Neural progenitor cell (in vitro differentiated cells): ENCODE results near the gene DENND4A. TPM values are rescaled to one million over a fixed set of nuclear protein-coding genes. Genes with fewer than 3 reads are reported as not detected.

Source experiments
- DNase-seq: peaks from one replicate; pipeline ENCODE4 v3.0.0-alpha.2; 2016; ENCODE audit warnings: low spot score
- H2AFZ ChIP-seq: fragments of 200-600 bp; sonication (generic); replicated peaks from 2 replicates; pipeline ENCODE4 v1.6.1; 2016; ENCODE audit warnings: antibody characterized with exemption
- H3F3A ChIP-seq: fragments of 200-600 bp; sonication (generic); 2 replicates; pipeline ENCODE4 v1.6.1; 2016; ENCODE audit warnings: antibody characterized with exemption, low read depth
- H3K27ac ChIP-seq: fragments of 200-600 bp; sonication (generic); 2 replicates; pipeline ENCODE4 v1.5.1; 2016; ENCODE audit warnings: mild to moderate bottlenecking
- H3K27me3 ChIP-seq: fragments of 200-600 bp; sonication (generic); 2 replicates; pipeline ENCODE4 v1.6.1; 2016; ENCODE audit warnings: mild to moderate bottlenecking, moderate library complexity
- H3K36me3 ChIP-seq: fragments of 200-600 bp; sonication (generic); 2 replicates; pipeline ENCODE4 v1.5.1; 2016
- H3K4me1 ChIP-seq: fragments of 200-600 bp; sonication (generic); 2 replicates; pipeline ENCODE4 v1.6.1; 2016; ENCODE audit warnings: mixed run types
- H3K4me2 ChIP-seq: fragments of 200-600 bp; sonication (generic); 2 replicates; pipeline ENCODE4 v1.6.1; 2016
- H3K4me3 ChIP-seq: fragments of 200-600 bp; sonication (generic); 2 replicates; pipeline ENCODE4 v1.5.1; 2016
- H3K79me2 ChIP-seq: fragments of 200-600 bp; sonication (generic); 2 replicates; pipeline ENCODE4 v1.6.1; 2016; ENCODE audit warnings: low read depth
- H3K9ac ChIP-seq: fragments of 200-600 bp; sonication (generic); 2 replicates; pipeline ENCODE4 v1.6.1; 2016
- H3K9me3 ChIP-seq: fragments of 200-600 bp; sonication (generic); 2 replicates; pipeline ENCODE4 v1.5.1; 2016; ENCODE audit warnings: low read depth
- H4K20me1 ChIP-seq: fragments of 200-600 bp; sonication (generic); 2 replicates; pipeline ENCODE4 v1.6.1; 2016; ENCODE audit warnings: low read depth
- H3K27ac Mint-ChIP-seq: 3 replicates; pipeline ENCODE4 v1.8.0; 2021; ENCODE audit warnings: mixed read lengths
- H3K27me3 Mint-ChIP-seq: 2 replicates; pipeline ENCODE4 v1.8.0; 2022; ENCODE audit warnings: low read depth, mild to moderate bottlenecking, inconsistent platforms, moderate library complexity, mixed read lengths; ENCODE audit not compliant: insufficient read depth
- H3K36me3 Mint-ChIP-seq: 3 replicates; pipeline ENCODE4 v1.8.0; 2021; ENCODE audit warnings: mixed read lengths
- H3K4me1 Mint-ChIP-seq: 3 replicates; pipeline ENCODE4 v1.8.0; 2021; ENCODE audit warnings: mixed read lengths
- H3K4me3 Mint-ChIP-seq: 3 replicates; pipeline ENCODE4 v1.8.0; 2021; ENCODE audit warnings: mild to moderate bottlenecking, moderate library complexity, mixed read lengths
- H3K9me3 Mint-ChIP-seq: 3 replicates; pipeline ENCODE4 v1.8.0; 2020; ENCODE audit warnings: mixed read lengths
- CTCF ChIP-seq: fragments of 200-600 bp; sonication (generic); IDR thresholded peaks from 2 replicates; pipeline ENCODE4 v1.5.1; 2017; ENCODE audit warnings: antibody characterized with exemption, mild to moderate bottlenecking
- EZH2 ChIP-seq: fragments of 200-600 bp; sonication (generic); IDR thresholded peaks from 2 replicates; pipeline ENCODE4 v1.6.1; 2017; ENCODE audit warnings: antibody characterized with exemption, mild to moderate bottlenecking, moderate library complexity
- EZH2phosphoT487 ChIP-seq: fragments of 200-600 bp; sonication (generic); IDR thresholded peaks from 2 replicates; pipeline ENCODE4 v1.6.1; 2017; ENCODE audit warnings: antibody characterized with exemption
- total RNA-seq: library from RNA; depleted of rRNA; stranded (reverse); fragments of >200 nt; gene quantifications from 2 replicates; pipeline ENCODE4 v1.2.3, GENCODE V29; 2015; ENCODE audit warnings: low replicate concordance

DENND4A gene
- total RNA-seq, 1 donor from 2014 or later = 4.8 TPM

GRCh38 chr15:65793818-65794104 is 1.7 kb upstream of the DENND4A start:
- no peak overlapping the region for H3K4me2 ChIP-seq
- H3K9ac ChIP-seq = no peak overlapping the region
- H3K4me1 ChIP-seq = peaks cover 7% of the 10 kb centered on the region
- peak overlapping the region; percentile 53 for H3K4me3 Mint-ChIP-seq
- no peaks in the 10 kb centered on the region for H3K36me3 Mint-ChIP-seq
- H4K20me1 ChIP-seq = no peaks in the 10 kb centered on the region
- H3K79me2 ChIP-seq = no peaks in the 10 kb centered on the region
- TF ChIP-seq EZH2phosphoT487 (no peak), CTCF (no peak), EZH2 (no peak)
- H2AFZ ChIP-seq = no peak overlapping the region
- H3K36me3 ChIP-seq = no peaks in the 10 kb centered on the region
- H3K27ac ChIP-seq = no peak overlapping the region
- H3K27me3 ChIP-seq = peaks cover 10% of the 10 kb centered on the region
- H3K9me3 ChIP-seq = no peaks in the 10 kb centered on the region
- peaks cover 28% of the 10 kb centered on the region for H3K4me1 Mint-ChIP-seq
- H3K4me3 ChIP-seq = no peak overlapping the region
- H3K27ac Mint-ChIP-seq = no peak overlapping the region
- peaks cover 19% of the 10 kb centered on the region for H3F3A ChIP-seq
- no peaks in the 10 kb centered on the region for H3K9me3 Mint-ChIP-seq
- no peaks in the 10 kb centered on the region for H3K27me3 Mint-ChIP-seq
- DNase-seq = no peak

DNA sequence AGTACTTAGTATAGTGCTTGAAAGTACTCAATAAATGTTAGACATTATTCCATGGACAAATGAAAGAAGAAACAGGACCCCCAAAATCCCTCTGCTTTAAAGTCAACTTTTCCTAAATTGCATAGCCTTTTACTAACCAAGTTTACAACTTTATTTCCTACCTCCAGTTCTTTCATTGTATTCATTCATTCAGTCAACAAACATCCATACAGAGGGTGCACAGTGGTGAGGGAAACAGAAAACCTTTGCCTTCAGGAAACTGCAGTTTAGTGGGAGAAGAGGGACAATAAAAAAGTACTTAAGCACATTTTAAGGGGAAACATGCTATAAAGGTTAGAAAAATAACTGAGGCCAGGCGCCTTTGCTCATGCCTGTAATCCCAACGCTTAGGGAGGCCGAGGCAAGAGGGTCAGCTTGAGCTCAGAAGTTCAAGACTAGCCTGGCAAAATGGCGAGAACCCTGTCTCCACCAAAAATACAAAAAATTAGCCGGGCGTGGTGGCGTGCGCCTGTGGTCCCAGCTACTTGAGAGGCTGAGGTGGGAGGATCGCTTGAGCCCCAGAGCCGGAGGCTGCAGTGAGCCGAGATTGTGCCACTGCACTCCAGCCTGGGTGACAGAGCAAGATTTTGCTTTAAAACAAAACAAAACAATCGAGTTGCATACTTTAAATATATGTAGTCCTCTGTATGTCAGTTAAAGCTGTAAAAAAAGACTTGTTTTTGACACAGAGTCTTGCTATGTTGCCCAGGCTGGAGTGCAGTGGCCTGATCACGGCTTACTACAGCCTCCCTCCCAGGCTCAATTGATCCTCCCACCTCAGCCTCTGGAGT is 1.1 kb upstream of the DENND4A start:
- peak overlapping the region; percentile 84 for H3K4me2 ChIP-seq
- peaks cover 10% of the 10 kb centered on the region for H3K27me3 ChIP-seq
- H3K27ac Mint-ChIP-seq = no peak overlapping the region
- no peak for TF ChIP-seq EZH2phosphoT487
- H4K20me1 ChIP-seq = no peaks in the 10 kb centered on the region
- no peaks in the 10 kb centered on the region for H3K79me2 ChIP-seq
- peaks cover 19% of the 10 kb centered on the region for H3F3A ChIP-seq
- no peaks in the 10 kb centered on the region for H3K27me3 Mint-ChIP-seq
- no peak overlapping the region for H3K27ac ChIP-seq
- no peak overlapping the region for H3K9ac ChIP-seq
- peak overlapping the region; percentile 95 for H2AFZ ChIP-seq
- no peaks in the 10 kb centered on the region for H3K36me3 ChIP-seq
- DNase-seq = no peak
- no peaks in the 10 kb centered on the region for H3K9me3 Mint-ChIP-seq
- no peaks in the 10 kb centered on the region for H3K36me3 Mint-ChIP-seq
- peak overlapping the region; percentile 68 for H3K4me3 ChIP-seq
- H3K9me3 ChIP-seq = no peaks in the 10 kb centered on the region
- peaks cover 7% of the 10 kb centered on the region for H3K4me1 ChIP-seq
- peaks cover 28% of the 10 kb centered on the region for H3K4me1 Mint-ChIP-seq
- H3K4me3 Mint-ChIP-seq = peak overlapping the region; percentile 95

DNA sequence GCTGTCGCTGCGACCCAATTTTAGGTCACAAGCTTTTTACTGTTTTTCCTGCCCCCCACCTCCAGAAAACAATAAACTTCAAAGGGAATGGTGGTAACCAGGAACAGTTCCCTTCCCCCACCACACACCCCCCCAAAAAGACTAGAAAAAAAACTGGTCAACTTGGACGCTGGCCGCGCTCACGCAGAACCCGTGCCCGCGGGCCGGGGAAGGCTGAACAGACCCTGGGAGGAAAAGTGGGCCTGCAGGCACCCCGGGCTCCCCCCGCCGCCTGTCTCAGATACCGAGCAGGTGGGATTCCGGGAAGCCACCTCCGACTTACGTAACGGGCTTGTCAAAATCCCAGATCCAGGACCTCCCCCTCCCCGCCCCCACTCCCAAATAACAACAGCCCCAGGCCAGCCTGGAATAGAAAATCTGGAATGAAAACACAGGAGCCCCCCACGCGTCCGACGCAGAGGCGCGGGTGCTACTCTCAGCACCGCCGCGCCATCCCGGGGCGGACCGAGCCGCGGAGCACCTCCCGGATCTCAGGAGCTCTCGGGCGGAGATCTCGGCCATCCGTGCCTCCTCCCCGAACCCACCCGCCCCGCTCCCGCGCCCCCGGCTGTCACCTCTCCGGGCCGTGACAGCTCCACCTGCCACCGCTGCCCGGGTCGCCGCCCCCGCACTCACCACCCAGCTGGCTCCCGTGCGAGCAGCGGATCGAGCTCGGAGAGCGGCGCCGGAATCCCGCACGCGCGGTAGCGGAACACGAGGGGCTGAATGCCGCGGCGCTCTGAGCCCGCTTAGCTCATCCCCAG is 557 bp downstream of the DENND4A start:
- peak overlapping the region; percentile 91 for H2AFZ ChIP-seq
- H3K36me3 ChIP-seq = no peaks in the 10 kb centered on the region
- H3K9me3 ChIP-seq = no peaks in the 10 kb centered on the region
- H3K27ac ChIP-seq = peak overlapping the region; percentile 60
- H3K4me3 Mint-ChIP-seq = peak overlapping the region; percentile 95
- H3K4me1 Mint-ChIP-seq = peaks cover 21% of the 10 kb centered on the region
- no peaks in the 10 kb centered on the region for H3K27me3 Mint-ChIP-seq
- no peaks in the 10 kb centered on the region for H3K79me2 ChIP-seq
- H3K4me3 ChIP-seq = peak overlapping the region; percentile 68
- peak overlapping the region; percentile 5 for H3K9ac ChIP-seq
- peaks cover 7% of the 10 kb centered on the region for H3K4me1 ChIP-seq
- peaks cover 19% of the 10 kb centered on the region for H3F3A ChIP-seq
- H3K27me3 ChIP-seq = peaks cover 10% of the 10 kb centered on the region
- H3K36me3 Mint-ChIP-seq = no peaks in the 10 kb centered on the region
- no peaks in the 10 kb centered on the region for H3K9me3 Mint-ChIP-seq
- no peak overlapping the region for H3K27ac Mint-ChIP-seq
- H3K4me2 ChIP-seq = peak overlapping the region; percentile 80
- TF ChIP-seq CTCF = no peak
- no peak for TF ChIP-seq EZH2phosphoT487
- TF ChIP-seq EZH2 = no peak
- no peaks in the 10 kb centered on the region for H4K20me1 ChIP-seq
- peak; percentile 81 for DNase-seq
